Fibroblast of mammary gland (primary cell): ENCODE results near the gene ANKRD65.
A peak's percentile ranks its signal among the peaks of the same experiment; 100 is the strongest.

Experiments
- DNase-seq: peaks from one replicate; pipeline ENCODE4 v3.0.0-alpha.2; 2010; ENCODE audit warnings: low read depth
- H3K4me3 ChIP-seq: 2 replicates; pipeline ENCODE4 v1.5.1; 2011; ENCODE audit warnings: low read depth, mild to moderate bottlenecking, low read length, moderate library complexity; ENCODE audit not compliant: control insufficient read depth
- CTCF ChIP-seq: conservative IDR thresholded peaks from 2 replicates; pipeline ENCODE4 v1.5.1; 2011; ENCODE audit warnings: low read depth, low read length, inconsistent platforms; ENCODE audit not compliant: control insufficient read depth, insufficient read depth

Gene ANKRD65

GRCh38 chr1:1442069-1442770 lies 21.1 kb upstream of the ANKRD65 start:
- no peak overlapping the region for H3K4me3 ChIP-seq
- no peak for TF ChIP-seq CTCF
- no peak for DNase-seq

DNA sequence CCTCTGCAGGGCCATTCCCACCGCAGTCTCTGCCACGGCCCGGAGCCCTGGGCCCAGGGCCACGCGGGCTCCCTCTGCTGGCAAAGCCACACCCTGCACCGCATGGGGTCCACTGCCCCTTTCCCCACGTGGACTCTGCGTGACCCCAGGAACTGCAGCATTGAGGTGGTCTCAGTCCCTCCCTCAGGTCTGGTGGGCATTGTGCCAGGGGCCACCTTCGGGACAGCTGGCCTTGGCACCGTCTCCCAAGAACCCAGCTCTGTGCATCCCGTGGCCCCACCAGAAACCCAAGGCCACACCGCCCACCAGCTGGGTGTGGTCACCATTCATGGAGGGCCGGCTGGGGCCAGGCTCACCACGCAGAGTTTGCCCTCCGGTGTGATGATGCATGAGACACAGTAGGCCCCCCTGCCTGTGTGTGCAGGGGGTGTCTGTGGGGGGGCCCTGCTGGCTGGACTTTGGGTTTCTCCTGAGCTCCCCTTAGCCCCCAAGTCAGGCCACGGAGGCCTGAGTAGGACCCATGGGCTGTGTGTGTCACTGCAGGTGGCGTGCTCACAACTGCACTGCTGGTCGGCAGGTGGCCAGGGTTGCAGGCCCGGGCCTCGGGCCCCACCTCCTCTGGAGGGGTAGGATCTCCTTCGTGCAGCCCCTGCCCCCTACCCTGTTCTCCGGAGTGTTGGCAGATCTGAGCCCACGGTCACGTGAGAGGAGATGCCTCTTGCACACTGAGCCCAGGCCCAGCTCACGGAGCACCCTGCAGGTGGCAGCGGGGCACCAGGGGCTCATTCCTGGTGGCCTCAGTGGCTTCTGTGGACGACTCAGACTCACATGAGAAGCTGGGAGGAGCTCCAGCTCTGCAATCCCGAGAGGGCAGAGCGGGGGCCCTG lies 20.2 kb upstream of the ANKRD65 start:
- peak; percentile 19 for DNase-seq
- peak; percentile 82 for TF ChIP-seq CTCF
- no peak overlapping the region for H3K4me3 ChIP-seq

DNA sequence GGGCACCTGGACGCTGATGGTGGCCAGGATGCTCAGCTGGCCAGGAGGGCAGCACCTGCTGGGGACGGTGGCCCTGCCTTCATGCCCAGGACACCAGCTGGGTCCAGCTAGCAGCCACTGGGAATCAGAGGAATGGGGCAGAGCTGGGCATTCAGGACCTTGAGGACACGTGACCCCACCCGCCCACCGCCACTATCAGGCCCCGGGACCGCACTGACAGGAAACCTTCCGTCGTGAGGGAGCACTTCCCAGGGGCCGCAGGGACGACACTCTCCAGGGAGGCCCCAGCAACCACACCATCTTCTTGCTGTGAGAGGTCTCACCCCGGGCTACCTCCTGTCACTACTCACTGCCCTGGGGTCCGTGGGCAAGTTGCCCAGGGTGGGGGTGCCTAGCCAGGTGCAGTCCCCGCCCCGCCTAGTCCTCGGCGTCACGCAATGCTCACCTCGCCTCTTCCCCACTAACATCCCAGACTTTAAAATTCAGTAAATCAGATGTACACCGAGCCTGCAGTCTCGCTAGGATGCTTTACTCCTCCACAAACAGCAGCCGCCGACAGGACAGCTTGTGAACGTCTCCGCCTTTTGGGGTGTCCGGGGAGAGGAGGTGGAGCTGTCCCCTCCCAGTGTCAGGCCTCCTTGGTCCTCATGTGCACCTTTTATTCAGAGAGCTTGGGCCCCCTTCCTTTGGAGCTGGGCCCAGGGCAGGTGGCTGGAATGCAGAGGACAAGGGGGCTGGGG lies 19.4 kb upstream of the ANKRD65 start:
- TF ChIP-seq CTCF = no peak
- no peak overlapping the region for H3K4me3 ChIP-seq
- DNase-seq = no peak

DNA sequence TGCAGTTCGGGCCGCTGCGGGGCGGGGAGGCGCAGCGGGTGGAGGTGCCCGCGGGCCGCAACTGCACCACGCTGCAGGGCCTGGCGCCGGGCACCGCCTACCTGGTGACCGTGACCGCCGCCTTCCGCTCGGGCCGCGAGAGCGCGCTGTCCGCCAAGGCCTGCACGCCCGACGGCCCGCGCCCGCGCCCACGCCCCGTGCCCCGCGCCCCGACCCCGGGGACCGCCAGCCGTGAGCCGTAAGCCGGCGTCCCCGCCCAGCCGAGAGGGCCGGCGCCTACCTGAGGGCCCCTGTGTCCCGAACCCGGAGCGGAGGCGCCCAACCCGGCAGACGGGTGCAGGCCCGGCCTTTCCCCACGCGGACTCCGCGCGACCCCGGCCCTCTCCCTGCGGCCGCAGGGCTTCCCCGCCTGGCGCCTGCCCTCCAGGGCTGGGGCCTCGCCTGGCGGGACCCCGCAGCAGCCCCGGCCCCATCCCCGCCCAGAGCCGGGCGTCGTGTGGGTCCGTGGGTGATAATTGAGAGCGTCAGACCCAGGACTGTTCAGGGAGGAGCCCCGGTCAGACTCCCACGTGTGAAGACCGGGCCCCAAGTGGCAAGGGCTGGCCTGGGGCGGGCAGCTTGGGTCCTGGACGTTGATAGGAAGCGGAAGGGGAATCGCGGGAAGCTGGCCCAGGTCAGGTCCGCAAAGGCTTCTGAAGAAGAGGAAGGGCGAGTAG lies 18.6 kb upstream of the ANKRD65 start:
- TF ChIP-seq CTCF = no peak
- no peak for DNase-seq
- no peak overlapping the region for H3K4me3 ChIP-seq

DNA sequence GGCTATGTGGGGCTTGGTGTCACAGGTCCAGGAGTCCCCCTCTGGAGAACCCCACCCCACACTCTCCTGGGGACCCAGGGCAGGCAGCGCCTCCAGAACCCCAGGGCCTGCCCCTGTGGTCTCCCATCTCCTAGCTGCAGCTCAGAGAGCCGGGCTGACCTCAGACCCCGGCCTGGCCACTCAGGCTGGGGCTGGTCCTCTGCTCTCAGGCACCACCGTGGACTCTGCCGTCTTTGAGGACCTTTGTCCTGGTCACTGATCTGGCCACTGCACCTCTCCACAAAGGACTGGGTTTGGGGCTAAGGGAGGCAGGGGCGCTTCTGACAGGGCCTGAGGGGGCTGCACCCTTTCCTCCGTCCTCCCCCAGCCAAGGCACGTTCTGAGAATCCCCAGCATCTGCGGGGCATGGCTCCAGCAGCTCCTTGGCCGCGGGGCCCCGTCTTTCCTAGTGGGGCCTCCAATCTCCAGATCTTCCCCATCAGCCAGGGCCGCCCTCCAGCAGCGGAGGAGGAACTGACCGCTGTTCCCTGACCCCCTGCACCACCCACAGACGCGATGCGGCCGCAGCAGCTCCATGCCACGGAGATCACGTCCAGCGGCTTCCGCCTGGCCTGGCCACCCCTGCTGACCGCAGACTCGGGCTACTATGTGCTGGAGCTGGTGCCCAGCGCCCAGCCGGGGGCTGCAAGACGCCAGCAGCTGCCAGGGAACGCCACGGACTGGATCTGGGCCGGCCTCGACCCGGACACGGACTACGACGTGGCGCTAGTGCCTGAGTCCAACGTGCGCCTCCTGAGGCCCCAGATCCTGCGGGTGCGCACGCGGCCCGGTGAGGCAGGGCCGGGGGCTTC lies 17.7 kb upstream of the ANKRD65 start:
- no peak for TF ChIP-seq CTCF
- no peak for DNase-seq

More for the DNA sequence above, 17.7 kb upstream of the ANKRD65 start:
- H3K4me3 ChIP-seq = no peak overlapping the region
